GM18526 (cell line): ENCODE data around the gene AKR7A2.
"Not testable (repeated sequence)": the region's sequence is repeated elsewhere in the genome, so short reads cannot be mapped to it uniquely, and the experiment has no call there.

ENCODE experiments used
- POLR2A ChIP-seq: IDR thresholded peaks from 3 replicates; pipeline ENCODE4 v1.6.1; 2011; ENCODE audit not compliant: insufficient read length; ENCODE audit errors: extremely low read depth

Gene AKR7A2

DNA sequence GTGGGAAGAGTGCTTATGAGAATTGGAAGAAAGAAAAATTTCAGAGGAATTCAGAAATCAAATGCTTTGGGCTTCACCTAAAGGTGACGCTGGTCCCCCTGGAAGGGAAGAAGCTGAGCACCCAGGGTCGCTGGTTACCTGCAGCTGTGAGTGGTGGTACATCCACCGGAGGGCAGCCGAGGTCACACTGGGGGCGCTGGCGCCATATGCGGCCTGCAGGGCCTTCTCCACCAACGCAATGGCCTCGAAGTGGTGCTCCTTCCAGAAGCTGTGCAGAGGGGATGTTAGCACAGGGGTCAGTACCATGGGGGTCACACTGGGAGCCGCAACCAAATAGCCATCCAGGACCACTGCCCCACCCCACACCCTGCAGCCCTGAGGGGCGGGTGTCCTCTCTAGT is 6.1 kb downstream of the AKR7A2 start:
- TF ChIP-seq POLR2A = no peak

DNA sequence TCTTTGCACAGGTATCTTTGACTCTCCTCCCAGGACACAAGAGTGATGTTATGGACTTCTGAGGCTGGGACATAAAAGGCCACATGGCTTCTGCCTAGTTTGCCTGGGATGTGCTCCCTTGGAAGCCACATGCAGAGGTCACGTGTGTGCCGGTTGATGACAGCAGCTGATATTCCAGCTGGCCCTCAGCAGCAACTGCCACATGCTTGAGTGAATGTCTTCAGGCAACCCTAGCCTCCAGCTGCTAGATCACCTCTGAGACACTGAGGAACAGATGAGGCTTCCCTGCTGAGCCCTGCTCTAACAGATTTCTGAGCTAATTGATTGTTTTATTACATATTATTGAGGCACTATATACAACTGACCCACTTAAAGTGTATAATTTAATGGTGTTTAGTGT is 11.7 kb downstream of the AKR7A2 start:
- no peak for TF ChIP-seq POLR2A

DNA sequence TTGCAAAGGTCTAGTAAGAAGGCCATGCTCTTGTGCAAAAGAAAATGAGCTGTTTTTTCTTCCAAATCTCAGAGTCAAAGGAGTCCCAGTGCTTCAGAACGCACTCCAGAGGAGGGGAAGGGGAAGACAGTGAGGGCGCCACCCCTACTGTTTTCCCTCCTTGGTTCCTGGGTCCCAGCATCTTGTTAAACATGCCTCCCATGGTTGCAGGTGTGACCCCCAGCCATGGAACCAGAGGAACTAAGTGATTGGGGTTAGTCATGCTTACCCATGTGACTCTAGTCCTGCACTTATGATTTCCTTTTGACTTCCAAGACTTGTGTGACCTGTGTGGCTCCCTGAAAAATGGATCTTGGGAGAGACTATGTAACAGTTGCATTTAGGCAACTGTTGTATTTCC is 17.3 kb downstream of the AKR7A2 start:
- no peak for TF ChIP-seq POLR2A

DNA sequence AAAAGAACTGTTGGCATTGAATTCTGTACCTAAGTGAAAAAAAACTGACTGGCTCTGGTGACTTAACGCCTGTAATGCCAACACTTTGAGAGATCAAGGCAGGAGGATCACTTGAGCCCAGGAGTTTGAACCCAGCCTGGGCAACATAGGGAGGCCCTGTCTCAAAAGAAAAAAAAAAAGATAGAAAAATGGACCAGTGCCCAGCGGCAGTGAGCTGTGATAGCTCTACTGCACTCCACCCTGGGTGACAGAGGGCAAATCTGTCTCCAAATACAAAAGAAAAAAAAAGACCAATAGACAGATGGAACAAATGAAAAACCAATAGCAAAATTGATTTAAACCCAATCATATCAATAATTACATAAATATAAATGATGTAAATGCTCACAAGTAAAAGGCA is 22.7 kb downstream of the AKR7A2 start:
- no peak for TF ChIP-seq POLR2A

DNA sequence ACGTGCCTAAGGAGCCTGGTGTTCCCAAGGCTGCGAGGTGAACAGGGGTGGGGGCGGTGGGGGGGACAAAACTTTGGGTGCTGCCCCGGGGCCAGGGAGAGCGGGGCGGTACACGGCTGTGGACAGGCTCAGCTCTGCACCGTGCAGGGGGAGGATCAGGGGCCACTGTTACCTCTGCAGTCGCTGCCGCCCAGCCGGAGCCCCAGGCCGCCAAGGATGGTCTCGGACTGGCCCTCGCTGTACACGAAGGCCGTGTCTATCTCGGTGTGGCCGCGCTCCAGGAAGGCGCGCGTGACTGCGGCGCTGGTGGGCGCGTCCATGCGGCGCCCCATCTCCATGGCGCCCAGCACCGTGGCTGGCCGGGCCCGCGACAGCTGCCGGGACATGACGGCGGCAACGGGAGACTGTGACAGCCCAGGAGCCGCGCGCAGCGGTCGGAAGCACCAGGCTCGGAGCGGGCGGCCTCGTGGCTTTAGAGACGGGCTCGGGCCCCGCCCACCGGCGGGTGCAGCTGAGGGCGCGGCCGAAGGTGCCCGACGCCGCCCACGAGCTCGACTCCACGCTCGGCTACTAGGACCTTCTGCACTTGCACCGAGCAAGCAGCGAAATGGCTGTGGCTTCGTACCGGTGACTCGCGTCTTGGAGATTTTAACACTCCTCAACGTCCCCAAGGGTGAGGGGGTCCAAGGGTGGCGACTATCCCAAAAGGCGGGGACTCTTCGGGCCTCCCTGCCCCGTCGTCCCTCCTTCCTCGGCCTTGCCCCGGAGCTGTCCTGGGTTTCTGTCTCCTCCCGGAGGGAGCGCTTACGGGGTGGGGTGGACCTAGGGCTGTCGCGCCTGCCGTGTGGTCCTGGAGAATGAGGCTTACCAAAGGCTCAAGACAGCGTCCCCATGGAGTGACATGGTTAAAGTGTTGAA is 23.4 kb downstream of the AKR7A2 start, which contains the start of gene AKR7A3:
Gene AKR7A3, minus strand, starts transcription at position 447 of the 918 bp plus-strand sequence. Its CDS starts 61 bp downstream, at position 386.
- TF ChIP-seq POLR2A = not testable (repeated sequence)

DNA sequence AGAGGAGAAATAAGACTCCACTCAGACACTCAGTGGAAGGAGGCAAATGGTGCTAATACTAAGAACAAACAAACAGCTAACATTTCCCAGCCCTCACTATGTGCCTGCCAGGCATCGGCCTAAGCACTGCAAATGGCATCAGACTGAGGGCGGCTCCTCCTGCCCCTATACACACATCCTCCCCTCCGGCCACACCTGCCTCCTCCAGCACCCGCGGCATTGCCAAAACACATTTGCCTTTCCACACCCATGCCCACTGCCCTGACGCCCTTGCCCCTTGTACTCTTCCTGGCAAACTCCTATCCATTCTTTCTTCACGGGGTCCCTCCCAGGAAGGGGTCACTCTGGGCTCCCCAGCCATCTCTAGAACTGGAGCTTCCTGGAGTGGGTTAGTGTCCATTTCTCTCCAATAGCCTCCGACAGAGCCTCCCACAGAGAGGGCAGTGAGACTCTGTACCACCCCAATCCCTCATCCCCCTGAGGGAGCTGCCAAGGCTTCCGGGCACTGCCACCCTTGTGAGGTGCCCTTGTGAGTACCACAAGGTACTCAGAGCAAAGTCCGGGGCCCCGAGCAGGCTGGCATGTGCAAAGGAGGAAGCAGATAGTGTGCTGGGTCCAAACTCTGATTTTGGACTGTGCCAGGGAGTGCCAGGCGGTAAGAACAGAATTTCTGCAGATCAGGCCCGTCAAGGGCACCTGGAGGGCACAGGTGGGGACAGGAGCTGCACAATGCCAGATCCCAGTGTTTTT is 24.3 kb downstream of the AKR7A2 start:
- TF ChIP-seq POLR2A = no peak

DNA sequence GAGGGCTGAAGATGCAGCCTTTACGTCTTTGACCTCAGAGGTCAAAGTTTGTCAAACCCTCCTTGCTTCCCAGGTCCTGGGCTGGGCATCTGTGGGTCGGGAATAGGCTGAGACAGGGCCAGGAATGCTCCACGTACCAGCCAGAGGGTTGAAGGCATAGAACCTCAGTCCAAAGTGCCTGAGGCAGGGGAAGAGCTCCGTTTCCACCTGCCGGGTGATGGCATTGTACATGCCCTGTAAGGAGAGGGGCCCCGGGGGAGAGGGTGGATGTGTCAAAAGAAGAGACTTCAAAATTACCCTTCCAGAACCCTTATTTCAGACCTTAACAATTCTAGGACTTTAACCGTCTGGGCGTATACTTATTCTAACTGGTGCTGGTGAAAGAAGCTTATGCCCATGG is 27.1 kb downstream of the AKR7A2 start:
- TF ChIP-seq POLR2A = no peak

DNA sequence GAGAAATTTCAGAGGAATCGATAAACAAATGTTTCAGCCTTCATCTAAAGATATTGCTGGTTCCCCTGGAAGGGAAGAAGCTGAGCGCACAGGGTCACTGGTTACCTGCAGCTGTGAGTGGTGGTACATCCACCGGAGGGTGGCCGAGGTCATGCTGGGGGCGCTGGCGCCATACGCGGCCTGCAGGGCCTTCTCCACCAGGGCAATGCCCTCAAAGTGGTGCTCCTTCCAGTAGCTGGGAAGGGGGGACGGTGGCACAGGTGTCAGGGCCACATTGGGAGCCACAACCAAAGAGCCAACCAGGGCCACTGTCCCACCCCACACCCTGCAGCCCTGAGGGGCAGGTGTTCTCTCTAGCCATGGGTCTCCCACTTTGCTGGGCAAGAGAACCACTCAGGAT is 28.1 kb downstream of the AKR7A2 start:
- TF ChIP-seq POLR2A = no peak

DNA sequence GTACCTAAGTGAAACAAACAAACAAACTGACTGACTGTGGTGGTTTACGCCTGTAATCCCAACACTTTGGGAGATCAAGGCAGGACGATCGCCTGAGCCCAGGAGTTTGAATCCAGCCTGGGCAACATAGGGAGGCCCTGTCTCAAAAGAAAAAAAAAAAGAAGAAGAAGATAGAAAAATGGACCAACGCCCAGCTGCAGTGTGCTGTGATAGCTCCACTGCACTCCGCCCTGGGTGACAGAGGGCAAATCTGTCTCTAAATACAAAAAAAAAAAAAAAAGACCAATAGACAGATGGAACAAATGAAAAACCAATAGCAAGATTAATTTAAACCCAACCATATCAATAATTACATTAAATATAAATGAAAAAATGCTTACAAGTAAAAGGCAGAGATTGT is 37.3 kb downstream of the AKR7A2 start:
- TF ChIP-seq POLR2A = no peak

DNA sequence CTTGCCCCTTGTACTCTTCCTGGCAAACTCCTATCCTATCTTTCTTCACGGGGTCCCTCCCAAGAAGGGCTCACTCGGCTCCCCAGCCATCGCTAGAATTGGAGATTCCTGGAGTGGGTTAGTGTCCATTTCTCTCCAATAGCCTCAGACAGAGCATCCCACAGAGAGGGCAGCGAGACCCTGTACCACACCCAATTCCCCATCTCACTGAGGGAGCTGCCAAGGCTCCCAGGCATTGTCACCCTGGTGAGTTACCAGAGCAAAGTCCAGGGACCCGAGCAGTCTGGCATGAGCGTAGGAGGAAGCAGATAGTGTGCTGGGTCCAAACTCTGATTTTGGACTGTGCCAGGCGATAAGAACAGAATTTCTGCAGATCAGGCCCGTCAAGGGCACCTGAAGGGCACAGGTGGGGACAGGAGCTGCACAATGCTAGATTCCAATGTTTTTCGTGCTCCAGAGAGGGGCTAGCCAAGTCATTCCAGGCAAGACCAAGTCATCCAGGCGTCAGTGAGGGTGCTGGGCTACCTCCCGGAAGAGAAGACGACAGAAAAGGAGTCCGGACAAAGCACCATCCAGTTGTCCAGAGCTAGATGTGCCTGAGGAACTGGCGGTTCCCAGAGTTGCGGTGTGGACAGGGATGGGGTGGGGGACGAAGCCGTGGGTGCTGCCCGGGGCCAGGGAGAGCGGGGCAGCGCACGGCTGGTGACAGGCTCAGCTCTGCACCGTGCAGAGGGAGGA is 38.7 kb downstream of the AKR7A2 start:
- TF ChIP-seq POLR2A = no peak

DNA sequence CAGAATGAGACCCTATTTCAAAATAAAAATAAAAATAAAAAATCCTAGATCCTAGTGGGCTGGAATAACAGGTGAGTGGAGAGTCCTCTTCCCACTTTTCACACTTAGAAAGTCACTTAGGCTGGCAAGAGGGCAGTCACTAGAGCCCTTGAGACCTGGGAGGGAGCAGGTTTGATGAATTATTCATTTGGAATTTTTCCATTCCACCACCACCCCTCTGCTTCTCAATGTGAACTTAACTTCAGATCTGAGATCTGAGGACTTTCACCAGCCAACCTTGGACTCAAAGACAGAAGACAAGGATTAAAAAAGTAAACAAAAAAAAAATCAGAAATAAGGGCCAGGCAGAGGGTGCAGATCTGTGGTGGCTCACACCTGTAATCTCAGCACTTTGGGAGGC is 39.9 kb downstream of the AKR7A2 start:
- no peak for TF ChIP-seq POLR2A

DNA sequence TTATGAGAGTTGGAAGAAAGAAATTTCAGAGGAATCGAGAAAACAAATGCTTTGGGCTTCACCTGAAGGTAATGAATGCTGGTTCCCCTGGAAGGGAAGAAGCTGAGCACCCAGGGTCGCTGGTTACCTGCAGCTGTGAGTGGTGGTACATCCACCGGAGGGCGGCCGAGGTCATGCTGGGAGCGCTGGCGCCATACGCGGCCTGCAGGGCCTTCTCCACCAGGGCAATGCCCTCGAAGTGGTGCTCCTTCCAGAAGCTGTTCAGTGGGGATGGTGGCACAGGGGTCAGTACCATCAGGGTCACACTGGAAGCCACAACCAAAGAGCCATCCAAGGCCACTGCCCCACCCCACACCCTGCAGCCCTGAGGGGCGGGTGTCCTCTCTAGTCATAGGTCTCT is 43.5 kb downstream of the AKR7A2 start:
- TF ChIP-seq POLR2A = no peak

DNA sequence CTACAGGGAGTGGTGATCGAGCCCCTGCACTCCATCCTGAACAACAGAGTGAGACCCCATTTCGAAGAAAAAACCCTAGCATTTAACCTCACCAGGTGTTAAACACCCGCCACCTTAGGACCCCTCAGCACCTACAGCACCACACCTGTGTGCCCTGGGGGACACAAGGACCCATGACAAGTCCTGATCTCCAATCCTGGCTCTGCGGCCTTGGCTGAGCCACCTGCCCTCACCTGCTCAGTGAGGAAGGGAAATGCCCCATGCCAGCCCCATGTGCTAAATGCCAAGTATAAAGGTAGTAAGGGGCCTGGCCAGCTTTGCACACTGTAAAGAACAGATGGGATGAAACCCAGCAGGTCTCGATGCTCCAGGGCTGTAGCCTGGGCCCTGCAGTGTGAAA is 49.2 kb downstream of the AKR7A2 start:
- TF ChIP-seq POLR2A = no peak

DNA sequence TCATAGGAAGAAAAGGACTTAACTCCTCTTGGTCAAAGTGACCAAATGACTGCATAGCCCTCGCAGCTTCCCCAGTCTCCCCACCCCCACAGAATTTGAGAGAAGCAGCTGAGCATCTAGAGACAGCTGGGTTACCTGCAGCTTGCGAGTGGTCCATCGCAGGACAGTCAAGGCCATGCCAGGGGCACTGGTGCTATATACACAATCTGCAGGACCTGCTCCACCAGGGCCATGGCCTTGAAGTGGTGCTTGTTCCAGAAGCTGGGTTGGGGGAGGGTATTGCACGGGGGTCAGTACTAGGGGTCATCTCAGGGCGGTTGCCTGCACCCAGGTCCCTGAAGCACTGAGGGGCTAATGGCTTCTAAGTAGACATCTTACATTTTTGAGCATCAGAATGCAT is 49.9 kb downstream of the AKR7A2 start:
- no peak for TF ChIP-seq POLR2A

DNA sequence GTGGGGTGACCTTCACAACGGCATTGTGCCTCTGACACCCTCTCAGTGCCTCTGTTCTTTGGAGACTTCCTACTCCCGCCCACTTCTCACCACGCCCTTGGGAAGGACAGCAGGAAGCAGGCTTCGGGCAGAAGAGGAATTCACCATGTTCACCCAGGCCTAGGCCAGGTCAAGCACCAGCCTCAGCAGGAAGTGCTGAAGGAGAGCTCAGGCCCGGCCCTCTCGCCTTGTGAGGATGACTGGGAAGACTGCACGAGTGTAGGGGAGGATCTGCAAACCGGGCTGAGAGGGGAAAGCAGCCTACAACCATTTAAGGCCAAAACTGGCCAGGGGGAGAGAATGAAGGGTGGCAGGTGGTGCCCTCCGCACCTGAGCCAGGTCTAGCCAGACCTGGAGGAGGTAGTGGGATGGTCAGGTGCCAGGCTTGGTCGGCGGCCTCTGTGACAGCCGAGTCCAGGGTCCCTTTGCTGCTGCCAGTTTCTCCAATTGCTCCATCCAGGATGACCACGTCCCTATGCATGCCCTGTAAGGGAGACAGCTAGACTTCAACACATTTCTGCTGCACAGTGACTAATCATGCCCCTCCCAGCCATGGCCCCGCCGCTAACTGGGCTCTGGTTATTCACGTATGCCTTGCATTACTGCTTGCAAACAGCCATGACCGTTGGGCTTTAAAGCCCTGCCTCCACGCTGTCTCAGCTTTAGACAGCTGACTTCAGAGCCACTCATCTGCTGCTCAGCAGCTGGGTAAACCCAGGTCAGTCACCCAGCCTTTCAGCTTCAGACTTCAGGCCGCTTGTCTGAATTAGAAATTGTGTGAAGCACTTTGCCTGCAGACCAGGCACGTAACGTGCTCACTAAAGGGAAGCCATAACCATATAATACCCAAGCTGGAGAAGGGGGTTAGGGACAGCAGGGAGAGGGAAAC is 51.5 kb downstream of the AKR7A2 start:
- TF ChIP-seq POLR2A = no peak

DNA sequence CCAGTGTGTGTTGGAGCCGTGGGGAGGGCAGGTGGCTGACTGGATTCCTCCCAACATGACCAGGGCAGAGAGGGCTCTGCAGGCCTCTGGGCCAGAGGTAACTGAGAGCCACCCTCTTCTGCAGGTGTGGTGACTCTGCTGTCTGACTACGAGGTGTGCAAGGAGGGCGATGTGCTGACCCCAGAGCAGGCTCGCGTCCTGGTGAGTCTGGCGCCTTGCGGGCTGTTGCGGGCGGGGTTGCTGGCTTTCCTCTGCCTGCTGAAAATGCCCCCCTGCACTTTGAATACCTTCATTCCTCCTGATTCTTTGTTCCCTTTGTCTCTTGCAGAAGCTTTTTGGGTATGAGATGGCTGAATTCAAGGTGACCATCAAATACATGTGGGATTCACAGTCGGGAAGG is 53.6 kb downstream of the AKR7A2 start:
- no peak for TF ChIP-seq POLR2A
